GM12872 (cell line): Measurements from ENCODE around the gene COPS6.

Experiments
- CTCF ChIP-seq: IDR thresholded peaks from 3 replicates; pipeline ENCODE4 v1.5.1; 2011; ENCODE audit warnings: low read depth, mild to moderate bottlenecking, low read length, moderate library complexity; ENCODE audit not compliant: insufficient read depth

The COPS6 gene

GRCh38 chr7:100057006-100057405 is 31.8 kb upstream of the COPS6 start:
- no peak for TF ChIP-seq CTCF

- no peak for TF ChIP-seq CTCF
These were observed 29.5 kb upstream of the COPS6 start for GRCh38 chr7:100059251-100059739.

- TF ChIP-seq CTCF, result no peak
These were observed 27.1 kb upstream of the COPS6 start for GRCh38 chr7:100061518-100062193.

GRCh38 chr7:100063376-100063775 is 25.4 kb upstream of the COPS6 start:
- no peak for TF ChIP-seq CTCF

GRCh38 chr7:100064162-100064561 is 24.6 kb upstream of the COPS6 start:
- no peak for TF ChIP-seq CTCF

- no peak for TF ChIP-seq CTCF
These were observed 23.1 kb upstream of the COPS6 start for GRCh38 chr7:100065452-100066186.

GRCh38 chr7:100066953-100067352 is 21.8 kb upstream of the COPS6 start:
- no peak for TF ChIP-seq CTCF
